HepG2 (cell line): ENCODE measurements around the gene CACNA1I. TPM values are rescaled to one million over a fixed set of nuclear protein-coding genes. Genes with fewer than 3 reads are reported as not detected.

Experiments
- ATAC-seq: fragments of 200-7000 bp; cut with Tn5 transposase; 3 replicates; pipeline ENCODE4 v1.9.1; 2020; ENCODE audit warnings: mild to moderate bottlenecking, moderate library complexity
- BruUV-seq: library from RNA; stranded (reverse); fragments of 400-500 nt; replicated peaks from 2 replicates; lab custom pipeline; 2021; lab: Mats Ljungman, UMichigan
- CTCF ChIA-PET: fragments of 300-600 bp; formaldehyde crosslinking; extraction: SDS; loops from one replicate; lab custom pipeline; 2021; ENCODE audit warnings: low total read pairs, inconsistent platforms, low intra/inter-chr PET ratio; lab: Yijun Ruan, JAX
- POLR2A ChIA-PET: fragments of 350-600 bp; sonication (Branson Sonifier 250); formaldehyde crosslinking; loops from one replicate; lab custom pipeline; 2020; ENCODE audit warnings: antibody characterized with exemption, inconsistent platforms; lab: Yijun Ruan, JAX
- DNase-seq: peaks from one replicate; pipeline ENCODE4 v3.0.0-alpha.2; 2015; ENCODE audit warnings: low spot score
- FAIRE-seq: peaks from 3 replicates; lab custom pipeline; 2011; peaks lifted over from hg19 to GRCh38; lab: Jason Lieb, UNC
- H2AFZ ChIP-seq: one replicate; pipeline ENCODE4 v1.6.1; 2011; ENCODE audit warnings: low read length, inconsistent platforms
- H3K27ac ChIP-seq: fragments of 300-600 bp; 3 replicates; pipeline ENCODE4 v1.8.0; 2011; ENCODE audit warnings: mixed run types, mild to moderate bottlenecking, mixed read lengths, low read length, inconsistent platforms; ENCODE audit not compliant: insufficient read depth; ENCODE audit errors: extremely low read length
- H3K27me3 ChIP-seq, 2 experiments: fragments of 200-600 bp in 1 of 2; 2 replicates in 1 of 2; 3 replicates in 1 of 2; pipeline versions ENCODE4 v1.6.0 to v1.8.0; 2011; ENCODE audit warnings: low read length in 2 of 2, mild to moderate bottlenecking in 2 of 2, moderate library complexity in 2 of 2, inconsistent platforms in 1 of 2; ENCODE audit not compliant: insufficient read depth in 2 of 2, control insufficient read depth in 1 of 2
- H3K36me3 ChIP-seq, 2 experiments: fragments of 200-600 bp in 1 of 2; replicated peaks in 1 of 2; 2 replicates in 1 of 2; 3 replicates in 1 of 2; pipeline versions ENCODE4 v1.5.1 to v1.8.0; 2011; ENCODE audit warnings: low read length in 2 of 2, inconsistent platforms in 1 of 2; ENCODE audit not compliant: insufficient read depth in 2 of 2, control insufficient read depth in 1 of 2
- H3K4me1 ChIP-seq: 2 replicates; pipeline ENCODE4 v1.5.1; 2012; ENCODE audit warnings: low read length, inconsistent platforms; ENCODE audit not compliant: insufficient read depth
- H3K4me2 ChIP-seq: 2 replicates; pipeline ENCODE4 v1.6.0; 2011; ENCODE audit warnings: low read depth, low read length, inconsistent platforms
- H3K4me3 ChIP-seq, 3 experiments: fragments of 200-600 bp in 1 of 3; sonication (generic), shearing (Covaris generic) in 1 of 3; replicated peaks in 1 of 3; 2 replicates each; pipeline ENCODE4 v1.5.1; 2011 to 2016; ENCODE audit warnings: low read length in 3 of 3, inconsistent platforms in 2 of 3, low read depth in 2 of 3, mild to moderate bottlenecking in 2 of 3, control low read depth in 1 of 3, mixed read lengths in 1 of 3; ENCODE audit not compliant: insufficient read depth in 1 of 3
- H3K79me2 ChIP-seq: one replicate; pipeline ENCODE4 v1.6.1; 2011; ENCODE audit warnings: low read length, inconsistent platforms; ENCODE audit not compliant: insufficient read depth
- H3K9ac ChIP-seq: 2 replicates; pipeline ENCODE4 v1.6.0; 2011; ENCODE audit warnings: mild to moderate bottlenecking, low read depth, low read length, inconsistent platforms; ENCODE audit not compliant: insufficient read depth
- H3K9me3 ChIP-seq: 2 replicates; pipeline ENCODE4 v1.5.1; 2012; ENCODE audit warnings: mild to moderate bottlenecking, low read length
- H4K20me1 ChIP-seq: 2 replicates; pipeline ENCODE4 v1.6.0; 2011; ENCODE audit warnings: inconsistent platforms, mild to moderate bottlenecking, low read length, moderate library complexity; ENCODE audit not compliant: insufficient read depth
- AKNA ChIP-seq: sonication (generic); formaldehyde crosslinking; IDR thresholded peaks from 2 replicates; pipeline ENCODE4 v1.4.0; 2020; ENCODE audit warnings: missing genetic modification reagents, borderline replicate concordance
- ARID5B ChIP-seq: IDR thresholded peaks from 2 replicates; pipeline ENCODE4 v1.4.0; 2020; ENCODE audit warnings: mild to moderate bottlenecking, missing genetic modification reagents
- ATF5 ChIP-seq: sonication (generic); formaldehyde crosslinking; IDR thresholded peaks from 2 replicates; pipeline ENCODE4 v1.4.0; 2020; ENCODE audit warnings: mild to moderate bottlenecking, low read depth, missing genetic modification reagents
- KLF16 ChIP-seq, 2 experiments: sonication (generic) in 1 of 2; formaldehyde crosslinking in 1 of 2; IDR thresholded peaks; 2 replicates each; pipeline versions ENCODE4 v1.6.1 to v1.8.0; 2016 to 2023; ENCODE audit warnings: missing genetic modification reagents in 2 of 2, missing compliant biosample characterization in 1 of 2
- MLX ChIP-seq: IDR thresholded peaks from 2 replicates; pipeline ENCODE4 v1.6.1; 2016
- MTA3 ChIP-seq: sonication (generic); formaldehyde crosslinking; IDR thresholded peaks from 2 replicates; pipeline ENCODE4 v1.4.0; 2020; ENCODE audit warnings: missing genetic modification reagents
- SAFB2 ChIP-seq: sonication (generic); formaldehyde crosslinking; IDR thresholded peaks from 2 replicates; pipeline ENCODE4 v1.5.1; 2020; ENCODE audit warnings: missing genetic modification reagents, low read depth, mild to moderate bottlenecking, borderline replicate concordance
- SCMH1 ChIP-seq: sonication (generic); formaldehyde crosslinking; IDR thresholded peaks from 2 replicates; pipeline ENCODE4 v1.9.0; 2021; ENCODE audit warnings: missing genetic modification reagents, mild to moderate bottlenecking, borderline replicate concordance
- THAP9 ChIP-seq: sonication (generic); formaldehyde crosslinking; IDR thresholded peaks from 2 replicates; pipeline ENCODE4; 2020; ENCODE audit warnings: missing genetic modification reagents, mild to moderate bottlenecking, borderline replicate concordance
- ZNF549 ChIP-seq: sonication (generic); formaldehyde crosslinking; IDR thresholded peaks from 2 replicates; pipeline ENCODE4 v1.5.0; 2020; ENCODE audit warnings: missing genetic modification reagents
- WGBS: methylation state at CpG from one replicate; pipeline ENCODE4 v1.1.6; 2017; ENCODE audit warnings: low lambda C conversion rate; 5-methylcytosine and 5-hydroxymethylcytosine counted together
- in situ Hi-C: cut with HindIII; loops from 2 replicates; pipeline ENCODE4 v1.10.0; 2017; ENCODE audit warnings: low pct_unique_long_range_greater_than_20kb; ENCODE audit not compliant: extremely low pct_ligation_motif_present
- intact Hi-C: fragments of 100-400 bp; cut with micrococcal nuclease; formaldehyde crosslinking; loops from one replicate; pipeline ENCODE4 v1.10.0; 2022; ENCODE audit not compliant: unreplicated experiment
- polyA plus RNA-seq, 8 experiments: library from polyadenylated mRNA; depleted of rRNA in 3 of 8; stranded (reverse) in 7 of 8; unstranded in 1 of 8; fragments of >200 nt; fragmentation: Illumina TruSeq in 4 of 8; extraction: Trizol in 4 of 8; gene quantifications; 2 replicates each; pipeline versions ENCODE4 v1.2.1 to v1.2.3, GENCODE V29; 2011 to 2016; ENCODE audit warnings: low read depth in 4 of 8, missing spikeins in 1 of 8, mixed read lengths in 1 of 8; ENCODE audit not compliant: insufficient read depth in 1 of 8
- total RNA-seq, 5 experiments: library from RNA; depleted of rRNA; stranded (reverse); fragments of >200 nt; fragmentation: Illumina TruSeq; extraction: Trizol; gene quantifications; 2 replicates each; pipeline ENCODE4 v1.2.3, GENCODE V29; 2016; ENCODE audit warnings: low read depth in 1 of 5

The CACNA1I gene
- total and polyA plus RNA-seq, 2 of the 13 experiments (the other 11 are each of a cell fraction or from before 2014, with no cell fraction given) = not detected

- in situ Hi-C loops = no loop called here
- Histone ChIP-seq H3K27ac (no peak overlapping the region), H3K27me3 (peaks cover 0 to 33% of the 10 kb centered on the region in 2 experiments; a peak in 3 of 5 replicates), H3K79me2 (no peaks in the 10 kb centered on the region), H4K20me1 (no peaks in the 10 kb centered on the region), H3K4me1 (peaks cover 5% of the 10 kb centered on the region; the same call in 1 of the 2 replicates), H2AFZ (no peak overlapping the region), H3K36me3 (no peaks in the 10 kb centered on the region), H3K4me3 (no peak overlapping the region), H3K9ac (no peak overlapping the region), H3K9me3 (no peaks in the 10 kb centered on the region), H3K4me2 (no peak overlapping the region)
- no peak for DNase-seq
- intact Hi-C loops = no loop called here
- FAIRE-seq = no peak
- CTCF ChIA-PET = no interaction called here
- BruUV-seq = no TSS peak
- POLR2A ChIA-PET = no interaction called here
- WGBS = 27% methylated on average over 6 of the region's 6 CpGs
- ATAC-seq = no peak
- TF ChIP-seq SAFB2 (CRISPR knock-in tag) (no peak), THAP9 (CRISPR knock-in tag) (no peak), MTA3 (CRISPR knock-in tag) (no peak), KLF16 (CRISPR knock-in tag; IDR thresholded peaks at IDR 0.05) (no peak), ZNF549 (CRISPR knock-in tag) (no peak), ARID5B (CRISPR knock-in tag) (no peak), MLX (no peak), AKNA (CRISPR knock-in tag) (no peak), ATF5 (CRISPR knock-in tag) (no peak), SCMH1 (no peak)
Measured at GRCh38 chr22:39722032-39722325, 151.4 kb downstream of the CACNA1I start.
